SU-DHL-6 (cell line): ENCODE data around the gene MYO1D.

ENCODE experiments used
- EZH2phosphoT487 ChIP-seq: fragments of 200-600 bp; sonication (generic), shearing (Covaris generic); conservative IDR thresholded peaks from 2 replicates; pipeline ENCODE4 v1.6.1; 2018; ENCODE audit warnings: mild to moderate bottlenecking, antibody characterized with exemption, low read length, moderate library complexity, mixed read lengths
- TF ChIP-seq, protein P1 (sequence below): fragments of 200-600 bp; sonication (generic); IDR thresholded peaks from one replicate; pipeline ENCODE4 v1.5.1; 2017; ENCODE audit warnings: antibody characterized with exemption, mild to moderate bottlenecking, low read length, moderate library complexity; ENCODE audit not compliant: insufficient read depth, poor library complexity, severe bottlenecking

DNA sequence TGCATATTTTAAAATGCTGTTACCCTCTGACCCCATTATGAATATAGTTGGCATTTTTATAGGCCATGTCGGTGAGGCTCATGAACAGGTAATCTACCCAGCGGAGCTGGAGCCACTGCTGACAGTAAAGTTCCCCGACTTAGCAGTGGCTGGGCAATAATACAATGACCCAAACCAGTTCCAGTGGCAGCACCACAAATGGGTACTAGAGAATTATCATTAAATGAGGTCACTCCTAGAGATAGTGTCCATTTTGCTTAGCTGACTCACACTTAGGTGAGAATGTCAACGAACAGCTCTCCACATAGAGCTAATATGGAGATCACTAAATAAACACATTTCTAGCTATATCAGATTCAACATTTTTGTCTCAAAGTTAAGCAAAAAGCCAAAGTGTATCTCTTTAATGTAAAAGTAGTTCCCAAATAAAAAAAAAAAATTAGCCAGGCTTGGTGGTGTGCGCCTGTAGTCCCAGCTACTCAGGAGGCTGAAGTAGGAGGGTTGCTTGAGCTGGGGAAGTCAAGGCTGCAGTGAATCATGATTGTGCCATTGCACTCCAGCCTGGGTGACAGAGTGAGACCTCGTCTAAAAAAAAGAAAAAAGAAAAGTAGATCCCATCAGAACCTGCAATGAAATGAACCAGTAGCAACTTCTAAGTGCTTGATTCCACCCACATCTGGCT is 7.4 kb downstream of the MYO1D start:
- TF ChIP-seq, protein P1, sequence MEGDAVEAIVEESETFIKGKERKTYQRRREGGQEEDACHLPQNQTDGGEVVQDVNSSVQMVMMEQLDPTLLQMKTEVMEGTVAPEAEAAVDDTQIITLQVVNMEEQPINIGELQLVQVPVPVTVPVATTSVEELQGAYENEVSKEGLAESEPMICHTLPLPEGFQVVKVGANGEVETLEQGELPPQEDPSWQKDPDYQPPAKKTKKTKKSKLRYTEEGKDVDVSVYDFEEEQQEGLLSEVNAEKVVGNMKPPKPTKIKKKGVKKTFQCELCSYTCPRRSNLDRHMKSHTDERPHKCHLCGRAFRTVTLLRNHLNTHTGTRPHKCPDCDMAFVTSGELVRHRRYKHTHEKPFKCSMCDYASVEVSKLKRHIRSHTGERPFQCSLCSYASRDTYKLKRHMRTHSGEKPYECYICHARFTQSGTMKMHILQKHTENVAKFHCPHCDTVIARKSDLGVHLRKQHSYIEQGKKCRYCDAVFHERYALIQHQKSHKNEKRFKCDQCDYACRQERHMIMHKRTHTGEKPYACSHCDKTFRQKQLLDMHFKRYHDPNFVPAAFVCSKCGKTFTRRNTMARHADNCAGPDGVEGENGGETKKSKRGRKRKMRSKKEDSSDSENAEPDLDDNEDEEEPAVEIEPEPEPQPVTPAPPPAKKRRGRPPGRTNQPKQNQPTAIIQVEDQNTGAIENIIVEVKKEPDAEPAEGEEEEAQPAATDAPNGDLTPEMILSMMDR, result no peak
- no peak for TF ChIP-seq EZH2phosphoT487
